ENCODE data around the gene STPG2. TPM values are rescaled to one million over a fixed set of nuclear protein-coding genes. Genes with fewer than 3 reads are reported as not detected.
"Not testable (repeated sequence)": the region's sequence is repeated elsewhere in the genome, so short reads cannot be mapped to it uniquely, and the experiment has no call there.

Gene STPG2
- total and polyA plus RNA-seq, 2 of the 8 experiments (the other 6 are each of a cell fraction or from before 2014, with no cell fraction given) = 0.03 TPM; not detected in 1

- H3K4ac ChIP-seq (replicated peaks; ENCODE audit: insufficient read length, low read depth, low read length); H4K20me1 ChIP-seq (replicated peaks in 1 of 2; ENCODE audit: control insufficient read depth in 1 of 2, insufficient read depth in 2 of 2, low read length in 2 of 2); H3K14ac ChIP-seq (ENCODE audit: insufficient read length); H2BK120ac ChIP-seq (replicated peaks; ENCODE audit: low read depth, low read length); H3K4me3 ChIP-seq (ENCODE audit: extremely low read depth in 1 of 4, insufficient read depth in 2 of 4, low read depth in 3 of 4, low read length in 4 of 4); H3K4me1 ChIP-seq (replicated peaks in 1 of 4; ENCODE audit: control insufficient read depth in 3 of 4, insufficient read depth in 4 of 4, low read length in 3 of 4); H3K27me3 ChIP-seq (replicated peaks in 1 of 4; ENCODE audit: control insufficient read depth in 3 of 4, extremely low read depth in 1 of 4, insufficient read depth in 3 of 4, low read length in 3 of 4); H3K27ac ChIP-seq (ENCODE audit: low read depth, low read length); H2AFZ ChIP-seq (ENCODE audit: low read length); H3K4me2 ChIP-seq (ENCODE audit: insufficient read depth in 1 of 2, low read depth in 2 of 2, low read length in 2 of 2); H2BK12ac ChIP-seq (ENCODE audit: low read depth, low read length); H2BK5ac ChIP-seq (ENCODE audit: low read depth, low read length); H3K18ac ChIP-seq (ENCODE audit: extremely low read depth, low read length); H2BK15ac ChIP-seq (ENCODE audit: low read length); DNase-seq (ENCODE audit: low read depth in 1 of 2, low spot score in 2 of 2); H4K8ac ChIP-seq (ENCODE audit: extremely low read depth, insufficient read depth, low read length); H3K79me1 ChIP-seq (ENCODE audit: low read depth, low read length); H3K23ac ChIP-seq (ENCODE audit: insufficient read length); H3K9ac ChIP-seq (replicated peaks in 1 of 4; ENCODE audit: extremely low read depth in 1 of 4, low read depth in 3 of 4, low read length in 3 of 4); H3K56ac ChIP-seq (replicated peaks; ENCODE audit: insufficient read length, low read depth, low read length); POLR2A ChIA-PET (ENCODE audit: partially characterized antibody); H3K9me3 ChIP-seq (ENCODE audit: insufficient read depth in 2 of 2, low read depth in 1 of 2, low read length in 1 of 2); H3K36me3 ChIP-seq (ENCODE audit: control insufficient read depth in 2 of 4, insufficient read depth in 4 of 4, low read length in 3 of 4); H3K23me2 ChIP-seq (ENCODE audit: low read depth, low read length); FAIRE-seq; H4K91ac ChIP-seq (replicated peaks; ENCODE audit: insufficient read length, low read length); H2AK5ac ChIP-seq (ENCODE audit: low read depth, low read length); H2BK20ac ChIP-seq (ENCODE audit: low read length); H4K5ac ChIP-seq (ENCODE audit: insufficient read length, low read depth, low read length); H3K79me2 ChIP-seq (ENCODE audit: control insufficient read depth in 1 of 2, insufficient read depth in 2 of 2, low read length in 2 of 2): not testable (repeated sequence)
- CTCF ChIA-PET (ENCODE audit: partially characterized antibody) = interaction anchor here (0.6 kb wide), 2 partner anchors 113 to 177 kb away, joined by 3 read pairs; no protein-coding TSS in a partner anchor
- WGBS, 2 experiments (ENCODE audit: extremely low coverage in 1 of 2, insufficient coverage in 1 of 2, insufficient read length in 1 of 2, insufficient replicate concordance in 2 of 2, low coverage in 1 of 2, low lambda C conversion rate in 2 of 2, missing lambda C conversion rate in 1 of 2) = 95% methylated on average over 10 of the region's 10 CpGs; no CpG with 5 or more reads in 1 of the 2 experiments
These were observed 592.6 kb downstream of the STPG2 start for GRCh38 chr4:97550637-97551036.

Measured in H1 (cell line).